Measurements from ENCODE around the gene CCDC92.

The CCDC92 gene, protein sequence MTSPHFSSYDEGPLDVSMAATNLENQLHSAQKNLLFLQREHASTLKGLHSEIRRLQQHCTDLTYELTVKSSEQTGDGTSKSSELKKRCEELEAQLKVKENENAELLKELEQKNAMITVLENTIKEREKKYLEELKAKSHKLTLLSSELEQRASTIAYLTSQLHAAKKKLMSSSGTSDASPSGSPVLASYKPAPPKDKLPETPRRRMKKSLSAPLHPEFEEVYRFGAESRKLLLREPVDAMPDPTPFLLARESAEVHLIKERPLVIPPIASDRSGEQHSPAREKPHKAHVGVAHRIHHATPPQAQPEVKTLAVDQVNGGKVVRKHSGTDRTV

DNA sequence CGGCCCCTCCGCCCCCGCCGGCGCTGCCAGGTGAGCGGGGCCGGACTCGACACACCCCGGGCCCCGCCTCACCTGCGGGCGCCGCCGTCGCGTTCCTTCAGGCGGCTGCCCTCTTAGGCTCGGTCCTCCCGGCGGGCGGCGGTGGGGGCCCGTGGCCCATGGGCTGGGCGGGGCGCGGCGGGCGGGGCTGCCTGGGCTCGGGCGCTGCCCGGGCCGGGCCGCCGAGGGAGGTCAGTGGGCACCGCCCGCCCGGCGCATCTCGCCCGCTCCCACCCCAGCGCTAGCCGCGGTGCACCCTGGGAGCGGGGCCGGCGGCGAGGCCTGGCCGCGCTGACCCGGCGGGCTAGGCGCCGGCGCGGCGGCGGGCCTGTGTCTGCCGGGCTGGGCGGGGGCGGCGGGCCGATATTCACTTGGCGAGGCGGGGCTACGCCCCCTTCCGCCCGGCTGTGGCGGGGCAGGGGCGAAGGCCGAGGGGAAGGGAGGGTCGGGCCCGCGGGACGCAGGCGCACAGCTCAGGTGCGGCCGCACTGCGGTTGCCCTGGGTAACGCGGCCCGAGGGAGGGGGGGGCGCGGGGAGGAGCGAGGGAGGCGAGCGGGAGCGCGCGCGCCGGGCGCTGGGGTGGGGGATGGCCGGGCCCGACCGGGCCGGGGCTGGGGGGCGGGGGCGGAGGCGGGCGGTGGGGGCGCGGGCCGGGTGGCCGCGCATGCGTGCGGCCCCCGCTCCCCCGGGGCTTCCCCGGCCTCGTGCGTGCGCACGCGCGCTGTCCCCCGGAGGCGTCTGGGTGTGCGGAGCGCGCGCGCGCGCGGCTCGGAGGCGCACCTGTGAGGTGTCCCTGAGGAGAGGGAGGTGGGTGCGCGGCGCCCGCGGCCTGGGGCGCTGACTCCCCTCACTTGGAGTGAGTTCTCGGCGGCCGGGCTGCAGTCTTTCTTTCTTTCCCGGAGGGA, at the start of gene CCDC92, which contains the start of gene ZNF664:
Gene CCDC92 (minus strand): TSS at position 375 of the 945 bp plus-strand sequence. CDS start 28,526 bp downstream, outside the sequence.
Gene ZNF664 (plus strand): TSS at position 759 of the 945 bp plus-strand sequence. CDS start 38,930 bp downstream, outside the sequence.
- peak; percentile 95 for DNase-seq (ENCODE audit: low spot score)

DNA sequence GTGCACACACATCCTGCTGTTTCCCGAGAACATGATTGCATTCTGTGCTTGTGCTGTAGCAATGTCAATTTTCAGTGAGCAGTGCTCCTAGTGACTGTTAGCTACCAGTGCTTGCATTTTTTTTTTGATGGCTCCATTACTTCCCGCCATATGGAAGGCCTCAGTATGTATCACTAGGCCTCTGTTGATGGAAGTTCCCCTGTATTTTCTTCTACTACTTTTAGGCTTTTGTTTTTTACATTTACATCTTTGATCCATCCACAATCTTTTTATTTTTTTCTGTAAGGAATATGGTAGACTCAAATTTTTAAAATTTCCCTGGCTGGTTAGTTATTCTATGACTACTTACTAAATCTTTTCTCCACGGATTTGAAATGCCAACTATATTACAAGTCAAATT, 49.5 kb upstream of the CCDC92 start:
- no peak for DNase-seq (ENCODE audit: low spot score)

DNA sequence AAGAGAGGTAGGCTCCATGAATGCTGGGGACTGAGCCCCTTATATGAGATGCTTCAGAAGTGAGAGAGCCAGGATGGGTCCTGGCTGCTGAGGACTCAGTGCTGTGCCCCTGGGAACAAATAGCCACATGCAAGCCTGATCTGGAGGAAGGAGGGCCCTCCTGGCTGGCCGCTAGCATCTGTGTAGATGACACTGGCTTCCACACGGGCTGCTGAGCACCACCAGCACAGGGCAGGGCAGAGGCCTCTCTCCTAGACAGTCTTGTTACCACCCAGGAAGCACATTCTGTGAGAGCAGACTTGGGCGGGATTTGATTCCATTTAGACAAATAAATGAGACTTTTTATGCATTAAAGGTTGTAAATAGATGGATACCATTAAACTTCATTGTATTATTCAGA, 48.4 kb upstream of the CCDC92 start:
- DNase-seq (ENCODE audit: low spot score), result no peak

DNA sequence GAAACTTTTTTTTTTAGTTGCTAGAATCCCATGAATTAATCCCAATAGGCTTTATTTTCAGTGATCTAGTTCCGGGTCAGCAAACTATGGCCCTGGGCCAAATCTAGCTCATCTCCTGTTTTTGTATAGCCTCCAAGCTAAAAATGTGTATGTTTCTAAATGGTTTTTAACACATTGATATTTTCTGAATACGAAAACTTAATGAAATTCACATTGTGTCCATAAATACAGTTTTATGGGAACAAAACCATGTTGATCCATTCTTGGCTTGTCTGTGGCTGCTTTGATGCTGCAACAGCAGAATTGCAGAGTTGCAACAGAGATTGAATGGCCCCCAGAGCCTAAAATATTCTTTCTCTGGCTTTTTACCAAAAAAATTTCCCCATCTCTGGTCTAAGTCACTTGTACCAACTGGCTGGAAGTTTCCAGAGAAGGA, 47.9 kb upstream of the CCDC92 start:
- DNase-seq (ENCODE audit: low spot score), result no peak

DNA sequence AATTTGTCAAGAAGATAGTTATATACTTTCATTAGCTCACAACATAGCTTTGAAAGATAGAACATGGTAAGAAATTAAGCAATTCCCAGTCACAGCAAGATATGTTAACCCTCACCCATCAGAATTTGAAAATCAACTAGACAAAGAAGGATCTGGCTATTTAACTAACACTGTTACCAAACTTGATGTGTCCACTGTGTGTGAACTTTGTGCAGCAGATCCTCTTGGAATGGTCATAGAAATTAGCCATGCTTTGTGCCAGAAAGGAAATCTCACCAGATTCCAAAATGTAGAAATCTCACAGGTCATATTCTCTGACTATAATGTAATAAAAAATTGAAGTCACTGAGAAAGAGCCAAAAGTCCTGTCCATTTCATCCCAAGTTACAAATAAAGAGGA, 46.5 kb upstream of the CCDC92 start:
- no peak for DNase-seq (ENCODE audit: low spot score)

DNA sequence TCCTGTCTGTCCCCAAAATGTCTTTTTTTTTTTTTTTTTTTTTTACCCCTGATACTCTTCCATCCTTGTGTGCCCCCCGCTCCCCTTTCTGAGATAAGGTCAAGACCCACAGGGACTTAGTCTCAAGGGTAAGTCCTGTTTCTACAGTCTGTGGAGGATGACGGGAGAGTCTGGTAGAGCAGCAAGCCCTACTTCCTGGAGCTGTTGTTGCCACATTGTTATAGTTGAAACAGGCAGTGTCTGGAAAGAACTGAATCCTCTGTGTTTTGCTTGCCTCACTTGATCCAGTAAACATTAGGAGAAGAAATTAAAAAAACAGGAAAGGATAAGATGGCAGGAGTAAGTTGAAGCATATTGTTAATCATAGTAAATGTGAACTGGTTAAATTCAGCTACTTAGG, 45.9 kb upstream of the CCDC92 start:
- DNase-seq (ENCODE audit: low spot score), result no peak

DNA sequence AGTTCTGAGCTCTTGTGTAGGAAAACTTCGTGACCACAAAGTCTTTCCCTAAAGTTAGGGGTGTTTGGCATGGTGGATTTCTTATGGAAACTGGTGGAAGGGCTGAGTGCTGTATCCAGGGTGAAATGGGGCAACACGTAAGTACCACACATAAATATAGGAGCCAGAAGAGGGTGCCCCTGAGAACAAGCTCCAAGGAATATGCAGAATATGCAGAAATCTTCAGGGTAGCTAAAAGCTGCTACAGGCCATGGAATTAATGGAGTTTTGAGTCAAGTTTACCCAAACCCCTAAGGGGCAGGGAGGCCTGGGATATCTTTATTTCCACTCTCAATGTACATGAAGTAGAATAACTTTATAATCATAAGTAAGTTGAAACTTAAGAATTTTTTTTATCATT, 44.4 kb upstream of the CCDC92 start:
- DNase-seq (ENCODE audit: low spot score), result no peak

DNA sequence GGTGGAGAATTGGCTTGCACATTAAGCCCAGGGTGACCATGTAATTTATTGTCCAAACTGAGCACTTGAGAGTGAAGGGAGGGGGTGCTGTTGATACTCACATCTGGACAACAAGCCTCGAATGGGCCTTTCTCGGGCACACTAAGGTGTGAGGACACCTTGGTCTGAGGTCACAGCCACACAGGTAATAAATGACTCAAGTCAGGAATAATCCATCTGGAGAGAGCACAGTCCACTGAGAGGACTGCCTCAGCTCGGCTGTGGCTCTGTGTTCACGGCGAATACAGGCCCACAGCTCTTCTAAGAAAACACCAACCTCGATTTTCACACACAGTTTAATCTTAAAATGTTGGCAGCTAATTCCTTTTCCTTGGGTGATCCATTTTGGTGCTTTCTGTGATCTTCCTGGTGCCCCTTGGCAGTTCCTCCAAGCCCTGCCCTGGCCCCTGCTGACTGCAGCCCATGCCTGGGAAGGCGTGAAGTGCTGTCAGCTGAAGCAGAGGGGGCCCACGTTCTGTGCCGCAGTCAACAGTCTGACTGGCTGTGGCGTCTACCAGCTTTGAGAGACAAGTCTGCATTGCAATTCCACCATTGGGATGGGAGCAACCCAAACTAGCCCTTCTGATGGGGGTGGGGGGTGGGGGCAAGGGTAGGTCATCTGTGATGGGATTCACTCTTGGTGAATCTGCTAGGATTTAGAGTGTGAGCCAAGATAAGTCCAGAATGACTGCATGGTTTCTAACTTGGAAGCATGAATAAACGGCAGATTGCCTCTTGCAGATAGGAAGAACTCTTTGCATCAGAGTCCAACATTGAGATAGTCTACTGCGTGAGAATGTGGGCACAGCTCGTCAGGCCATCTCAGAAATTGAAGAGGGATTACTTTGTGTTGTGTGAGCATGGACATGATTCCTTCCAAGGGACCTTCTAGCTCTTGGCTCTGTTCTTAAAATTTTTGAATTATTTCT, 43.1 kb upstream of the CCDC92 start:
- no peak for DNase-seq (ENCODE audit: low spot score)

DNA sequence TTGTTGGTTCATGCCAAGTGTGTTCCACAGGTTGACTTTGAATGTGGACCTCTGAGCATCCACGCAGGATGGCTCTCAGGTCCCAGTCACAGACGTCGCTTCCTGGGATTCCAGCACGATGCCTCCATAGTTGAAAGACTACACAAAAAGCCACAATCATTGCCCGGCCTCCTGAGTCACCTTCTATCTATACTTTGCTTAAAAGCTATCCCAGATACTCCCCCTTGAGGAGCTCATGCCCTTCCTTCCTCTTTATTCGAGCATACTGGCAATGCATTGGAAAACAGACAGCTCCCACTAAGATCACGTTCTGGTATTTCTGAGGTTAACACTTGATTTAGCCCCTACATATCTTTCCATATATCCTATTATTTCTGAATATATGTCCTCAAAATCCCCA, 40.4 kb upstream of the CCDC92 start:
- DNase-seq (ENCODE audit: low spot score), result no peak

DNA sequence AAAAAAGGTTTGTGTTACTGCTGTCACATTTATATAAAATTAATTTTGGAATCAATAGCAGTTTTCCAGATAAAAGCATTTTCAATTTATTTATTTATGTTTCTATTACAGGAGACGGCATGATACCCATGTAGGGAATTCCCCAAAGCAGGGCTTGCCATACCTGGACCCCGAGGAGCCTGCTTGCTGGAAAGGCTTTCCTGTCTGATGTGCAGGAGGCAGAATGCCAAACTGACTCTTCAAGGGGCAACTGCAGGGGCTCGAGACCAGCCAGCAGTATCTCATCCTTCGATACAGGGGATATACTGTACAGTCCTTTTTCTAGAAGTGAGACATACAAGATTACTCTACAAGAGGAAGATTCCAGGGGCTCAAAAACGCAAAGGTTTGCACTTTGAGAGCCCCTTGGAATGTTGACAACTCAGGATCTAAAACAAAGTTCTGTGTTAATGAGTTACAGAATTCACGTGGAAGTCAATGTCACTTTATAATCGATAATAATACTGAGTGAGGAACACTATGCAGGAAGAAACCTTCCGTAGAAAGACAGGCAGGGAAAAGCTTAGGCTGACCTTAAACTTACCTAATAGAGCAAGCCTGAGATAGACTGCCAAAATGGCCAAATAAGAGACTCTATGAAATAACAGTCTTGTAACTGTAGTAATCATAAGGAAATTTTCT, 38.9 kb upstream of the CCDC92 start:
- DNase-seq (ENCODE audit: low spot score), result no peak

DNA sequence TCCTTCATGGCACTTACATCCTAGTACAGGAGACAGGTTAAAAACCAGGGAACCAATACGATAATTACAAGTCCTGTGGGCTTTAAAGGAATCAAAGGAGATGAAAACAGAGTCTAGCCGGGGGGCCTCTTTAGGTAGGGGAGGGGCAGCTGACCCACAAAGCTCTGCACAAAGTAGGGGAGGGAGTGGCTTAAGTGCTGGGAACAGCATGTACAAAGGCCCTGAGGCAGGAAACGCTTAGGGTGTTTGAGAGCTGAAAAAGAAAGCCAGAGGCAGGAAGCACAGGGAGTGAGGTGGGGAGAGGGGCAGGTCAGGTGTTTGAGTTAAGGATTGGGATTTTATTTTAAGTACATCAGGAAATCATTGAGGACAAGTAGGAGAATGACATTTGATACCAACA, 38.1 kb upstream of the CCDC92 start:
- no peak for DNase-seq (ENCODE audit: low spot score)

DNA sequence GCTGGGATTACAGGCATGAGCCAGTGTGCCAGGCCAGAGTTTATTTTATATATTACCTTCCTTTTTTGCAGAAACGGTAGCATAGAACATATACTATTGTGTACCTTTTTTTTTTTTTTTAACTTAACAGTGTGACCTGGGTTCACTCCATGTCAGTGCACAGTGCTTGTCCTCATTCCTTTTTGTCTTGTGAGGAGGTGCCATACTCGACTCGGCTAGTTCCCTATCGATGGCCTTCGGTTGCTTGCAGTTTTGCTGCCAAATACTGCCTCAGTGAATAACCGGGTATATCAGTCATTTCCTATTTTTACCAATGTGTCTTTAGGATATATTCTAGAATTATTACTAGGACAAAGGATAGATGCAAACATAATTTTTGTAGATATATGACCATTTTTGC, 37.1 kb upstream of the CCDC92 start:
- no peak for DNase-seq (ENCODE audit: low spot score)

DNA sequence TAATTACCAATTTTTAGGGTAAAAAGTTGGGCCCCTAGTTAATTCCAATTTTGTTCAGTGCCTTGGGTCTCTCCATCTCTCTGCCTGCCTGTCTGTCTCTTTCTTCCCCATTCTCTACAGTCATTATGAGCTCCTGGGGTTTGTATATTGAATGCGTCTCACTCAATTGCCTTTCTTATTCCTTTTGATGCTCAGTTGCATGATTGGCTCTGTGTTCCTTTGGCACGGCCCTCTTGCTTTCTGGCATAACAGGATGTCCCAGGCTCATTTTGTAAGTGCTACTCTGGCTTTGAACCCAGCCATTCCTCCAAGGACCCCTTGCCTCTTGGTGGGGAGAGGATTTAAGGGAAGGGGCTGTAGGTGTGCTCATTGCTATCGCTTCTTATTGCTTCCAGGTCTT, 36.0 kb upstream of the CCDC92 start:
- DNase-seq (ENCODE audit: low spot score), result no peak

DNA sequence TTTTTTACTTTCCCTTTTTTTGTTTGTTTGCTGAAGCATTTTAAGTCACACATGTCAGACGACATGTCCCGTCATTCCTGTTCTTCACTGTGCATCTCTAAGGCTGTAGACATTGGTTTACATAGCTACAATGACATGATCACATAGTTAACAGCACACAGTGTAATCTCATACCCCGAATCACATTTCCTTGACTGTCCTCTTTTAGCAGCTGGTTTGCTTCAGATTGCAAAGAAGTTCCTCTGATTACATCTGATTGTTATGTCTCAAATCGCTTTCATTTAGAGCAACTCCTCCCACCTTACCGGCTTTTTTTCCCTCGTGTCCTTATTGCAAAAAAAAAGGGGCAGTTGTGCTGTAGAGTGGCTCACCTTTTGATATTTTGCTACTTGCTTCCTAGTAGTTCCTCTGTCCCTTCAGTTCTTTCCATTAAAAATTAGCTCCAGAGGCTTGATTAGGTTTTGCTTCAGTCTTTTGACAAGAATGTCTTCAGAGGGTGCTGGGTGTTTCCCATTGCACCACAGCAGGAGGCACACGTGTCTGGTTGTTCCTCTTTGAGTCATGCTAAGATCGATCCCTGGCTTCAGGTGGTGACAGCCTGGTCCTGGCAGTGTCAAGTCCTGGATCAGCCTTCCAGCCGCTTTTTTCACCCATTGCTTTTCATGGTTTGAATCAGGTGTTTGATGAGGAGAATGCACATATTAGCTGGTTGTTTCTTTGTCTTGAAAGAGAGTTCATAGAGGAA, 35.4 kb upstream of the CCDC92 start:
- DNase-seq (ENCODE audit: low spot score), result no peak

DNA sequence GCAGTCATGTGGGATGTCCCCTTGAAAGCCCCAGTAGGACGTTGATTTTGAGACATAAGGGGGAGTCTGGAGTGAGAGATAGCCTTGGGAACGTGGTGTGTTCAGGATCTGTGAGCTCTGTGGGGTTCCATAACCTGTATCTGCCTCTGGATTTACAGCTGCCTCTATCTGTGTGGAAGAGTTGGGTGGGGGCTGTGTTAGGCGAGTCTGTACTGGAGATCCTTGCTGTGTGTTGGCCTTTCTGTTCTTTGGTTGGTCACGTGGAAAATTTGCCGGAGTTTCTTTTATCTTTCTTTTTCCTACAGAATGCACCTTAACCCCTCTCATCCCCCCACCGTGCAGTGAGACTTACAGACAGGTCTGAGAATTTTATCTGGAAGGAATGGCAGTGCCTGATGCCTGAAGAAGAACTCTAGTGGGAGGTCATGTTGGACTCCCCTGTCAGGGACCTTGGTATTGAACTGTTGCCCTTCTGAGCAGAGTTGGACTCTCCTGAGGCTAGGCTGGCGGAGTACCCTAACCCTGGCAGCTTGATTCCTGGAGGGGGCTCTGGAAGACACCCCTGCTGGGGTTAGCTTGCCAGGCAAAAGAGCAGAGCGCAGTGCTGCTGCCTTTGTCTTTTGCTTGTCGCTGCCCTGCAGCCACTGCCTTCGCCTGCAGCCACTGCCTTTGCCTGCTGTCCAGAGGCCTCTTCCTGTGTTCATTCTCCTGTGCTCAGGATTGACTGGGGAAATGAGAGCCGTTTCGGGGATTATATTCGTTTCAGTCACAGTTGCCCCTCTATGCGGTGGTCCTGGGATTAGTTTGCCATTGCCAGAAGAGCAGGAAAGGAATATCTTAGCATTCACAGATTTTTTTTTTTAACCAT, 34.4 kb upstream of the CCDC92 start:
- no peak for DNase-seq (ENCODE audit: low spot score)

DNA sequence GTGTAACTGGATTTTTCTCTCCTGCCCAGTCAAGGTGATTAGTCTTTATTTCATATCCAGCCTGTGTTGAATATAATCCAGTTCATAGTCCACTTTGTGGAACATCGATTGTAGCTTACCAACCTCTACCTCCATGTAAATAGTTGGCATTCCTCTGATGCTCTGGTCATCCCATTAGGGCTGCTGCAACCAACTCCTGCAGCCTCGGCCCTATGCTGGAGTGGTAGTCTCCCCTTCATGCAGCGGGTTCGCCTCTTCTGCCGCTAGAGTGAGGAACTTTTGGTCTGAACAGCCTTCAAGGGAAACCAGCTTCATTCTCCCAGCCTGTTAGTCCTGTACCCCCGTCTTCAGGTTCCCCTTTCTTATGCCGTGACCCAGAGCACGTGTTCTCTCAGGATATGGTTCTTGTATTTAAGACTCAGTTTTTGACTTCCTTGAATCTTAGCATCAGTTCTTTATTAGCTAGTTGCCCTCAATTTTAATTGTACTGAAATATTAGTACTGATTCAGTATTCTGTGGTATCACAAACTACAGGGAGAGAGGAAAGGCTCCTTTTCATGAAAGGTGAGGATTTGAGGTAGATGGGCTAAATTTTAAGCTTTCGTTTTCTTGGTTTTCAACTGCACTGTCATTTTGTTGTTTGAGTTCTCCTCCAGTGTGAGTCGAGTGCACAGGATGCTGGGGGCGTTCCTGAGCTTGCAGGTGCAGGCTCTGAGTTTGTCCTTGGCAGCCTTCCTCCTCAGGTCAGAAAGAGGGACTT, 33.6 kb upstream of the CCDC92 start:
- DNase-seq (ENCODE audit: low spot score), result no peak

DNA sequence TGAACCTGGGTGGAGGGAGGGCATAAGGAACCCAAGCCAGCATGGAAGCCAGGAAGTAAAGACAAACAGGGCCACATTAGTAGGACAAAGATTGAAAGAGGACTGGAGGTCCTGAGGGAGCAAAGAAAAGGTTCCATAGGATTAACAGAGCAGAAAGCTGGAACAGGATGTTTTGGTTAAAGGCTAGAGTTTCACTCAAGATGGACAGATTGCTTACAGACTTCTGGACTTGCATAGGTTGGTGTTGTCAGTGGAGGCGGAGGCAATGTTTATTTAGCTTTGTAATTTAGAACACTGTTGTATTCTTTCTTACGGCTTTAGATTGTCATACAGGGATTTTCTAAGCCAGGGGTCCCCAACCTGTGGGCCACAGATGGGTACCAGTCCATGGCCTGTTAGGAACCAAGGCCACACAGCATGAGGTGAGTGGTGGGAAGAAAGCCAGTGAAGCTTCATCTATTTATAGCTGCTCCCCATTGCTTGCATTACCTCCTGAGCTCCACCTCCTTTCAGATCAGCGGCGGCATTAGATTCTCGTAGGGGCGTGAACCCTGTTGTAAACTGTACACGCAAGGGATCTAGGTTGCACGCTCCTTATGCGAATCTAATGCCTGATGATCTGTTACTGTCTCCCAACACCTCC, 31.7 kb upstream of the CCDC92 start:
- no peak for DNase-seq (ENCODE audit: low spot score)

DNA sequence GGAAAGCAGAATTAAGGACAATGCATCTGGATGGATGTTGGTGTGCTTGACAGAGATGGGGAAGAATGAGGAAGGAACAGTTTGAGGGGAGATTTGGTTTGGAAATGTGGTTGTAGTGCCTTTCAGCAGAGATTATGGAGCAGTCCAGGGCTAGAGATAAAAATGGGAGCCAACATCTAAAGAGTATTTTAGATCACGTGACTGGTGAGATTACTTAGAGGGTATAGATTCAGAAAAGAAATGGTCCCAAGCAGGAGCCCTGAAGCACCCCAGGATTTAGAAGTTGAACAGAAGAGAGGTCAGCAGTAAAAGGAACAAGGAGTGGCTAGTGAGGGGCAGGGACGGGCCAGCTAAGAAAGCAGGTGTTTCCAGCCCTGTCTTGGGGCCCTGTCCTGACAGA, 30.0 kb upstream of the CCDC92 start:
- DNase-seq (ENCODE audit: low spot score), result no peak

Data from left forelimb (tissue), 1 donor.